Sigmoid colon (tissue), 4 donors: ENCODE results near the gene MAN2A1.

ENCODE experiments used
- CTCF ChIP-seq, 4 experiments: fragments of 450-650 bp in 3 of 4; fragments of 200-600 bp in 1 of 4; IDR thresholded peaks; one replicate each; pipeline ENCODE4 v1.5.1; 2016 to 2019; ENCODE audit warnings: antibody characterized with exemption in 4 of 4, mild to moderate bottlenecking in 3 of 4, moderate library complexity in 2 of 4
- EP300 ChIP-seq, 4 donors: sonication (generic); formaldehyde crosslinking; IDR thresholded peaks; one replicate each; pipeline ENCODE4 v1.6.1; 2017; ENCODE audit warnings: antibody characterized with exemption in 4 of 4
- POLR2A ChIP-seq, 2 donors: fragments of 450-650 bp; IDR thresholded peaks; one replicate each; pipeline ENCODE4 v1.6.1; 2016; ENCODE audit warnings: antibody characterized with exemption in 2 of 2, mild to moderate bottlenecking in 2 of 2, moderate library complexity in 2 of 2
- POLR2AphosphoS5 ChIP-seq, 4 donors: sonication (generic); formaldehyde crosslinking; IDR thresholded peaks; one replicate each; pipeline ENCODE4 v1.6.1; 2017; ENCODE audit warnings: antibody characterized with exemption in 4 of 4

- TF ChIP-seq CTCF (IDR thresholded peaks at IDR 0.05) (no peak), POLR2AphosphoS5 (IDR thresholded peaks at IDR 0.05) (no peak), POLR2A (IDR thresholded peaks at IDR 0.05) (no peak), EP300 (IDR thresholded peaks at IDR 0.05) (no peak)
These were observed 218.6 kb downstream of the MAN2A1 start for GRCh38 chr5:109908366-109908765.
